ENCODE results near the gene HBZ. TPM values are rescaled to one million over a fixed set of nuclear protein-coding genes. Genes with fewer than 3 reads are reported as not detected.

HBZ gene
- total and polyA plus RNA-seq, 9 of the 15 experiments (the other 6 are each of a cell fraction or from before 2014, with no cell fraction given), result 58.0 to 610 (median 113) TPM

GRCh38 chr16:152141-153128, at the start of gene HBZ (continued):
- TF ChIP-seq, protein P1, sequence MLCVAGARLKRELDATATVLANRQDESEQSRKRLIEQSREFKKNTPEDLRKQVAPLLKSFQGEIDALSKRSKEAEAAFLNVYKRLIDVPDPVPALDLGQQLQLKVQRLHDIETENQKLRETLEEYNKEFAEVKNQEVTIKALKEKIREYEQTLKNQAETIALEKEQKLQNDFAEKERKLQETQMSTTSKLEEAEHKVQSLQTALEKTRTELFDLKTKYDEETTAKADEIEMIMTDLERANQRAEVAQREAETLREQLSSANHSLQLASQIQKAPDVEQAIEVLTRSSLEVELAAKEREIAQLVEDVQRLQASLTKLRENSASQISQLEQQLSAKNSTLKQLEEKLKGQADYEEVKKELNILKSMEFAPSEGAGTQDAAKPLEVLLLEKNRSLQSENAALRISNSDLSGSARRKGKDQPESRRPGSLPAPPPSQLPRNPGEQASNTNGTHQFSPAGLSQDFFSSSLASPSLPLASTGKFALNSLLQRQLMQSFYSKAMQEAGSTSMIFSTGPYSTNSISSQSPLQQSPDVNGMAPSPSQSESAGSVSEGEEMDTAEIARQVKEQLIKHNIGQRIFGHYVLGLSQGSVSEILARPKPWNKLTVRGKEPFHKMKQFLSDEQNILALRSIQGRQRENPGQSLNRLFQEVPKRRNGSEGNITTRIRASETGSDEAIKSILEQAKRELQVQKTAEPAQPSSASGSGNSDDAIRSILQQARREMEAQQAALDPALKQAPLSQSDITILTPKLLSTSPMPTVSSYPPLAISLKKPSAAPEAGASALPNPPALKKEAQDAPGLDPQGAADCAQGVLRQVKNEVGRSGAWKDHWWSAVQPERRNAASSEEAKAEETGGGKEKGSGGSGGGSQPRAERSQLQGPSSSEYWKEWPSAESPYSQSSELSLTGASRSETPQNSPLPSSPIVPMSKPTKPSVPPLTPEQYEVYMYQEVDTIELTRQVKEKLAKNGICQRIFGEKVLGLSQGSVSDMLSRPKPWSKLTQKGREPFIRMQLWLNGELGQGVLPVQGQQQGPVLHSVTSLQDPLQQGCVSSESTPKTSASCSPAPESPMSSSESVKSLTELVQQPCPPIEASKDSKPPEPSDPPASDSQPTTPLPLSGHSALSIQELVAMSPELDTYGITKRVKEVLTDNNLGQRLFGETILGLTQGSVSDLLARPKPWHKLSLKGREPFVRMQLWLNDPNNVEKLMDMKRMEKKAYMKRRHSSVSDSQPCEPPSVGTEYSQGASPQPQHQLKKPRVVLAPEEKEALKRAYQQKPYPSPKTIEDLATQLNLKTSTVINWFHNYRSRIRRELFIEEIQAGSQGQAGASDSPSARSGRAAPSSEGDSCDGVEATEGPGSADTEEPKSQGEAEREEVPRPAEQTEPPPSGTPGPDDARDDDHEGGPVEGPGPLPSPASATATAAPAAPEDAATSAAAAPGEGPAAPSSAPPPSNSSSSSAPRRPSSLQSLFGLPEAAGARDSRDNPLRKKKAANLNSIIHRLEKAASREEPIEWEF (CRISPR knock-in tag; IDR thresholded peaks at IDR 0.05), result no peak
- TF ChIP-seq NCOR1 (IDR thresholded peaks at IDR 0.05), result peak; percentile 54
- no peak for TF ChIP-seq DNMT1 (IDR thresholded peaks at IDR 0.05)
- TF ChIP-seq EHMT2 (IDR thresholded peaks at IDR 0.05), result no peak
- TF ChIP-seq KDM1A (IDR thresholded peaks at IDR 0.05), result no peak
- 0 out of 2 replicates have a peak, but pooled peaks have one; percentile 38 for TF ChIP-seq SPI1 (IDR thresholded peaks at IDR 0.05; ENCODE audit: borderline replicate concordance, low read depth, low read length)
- TF ChIP-seq RB1 (IDR thresholded peaks at IDR 0.05; ENCODE audit: low read depth), result no peak
- TF ChIP-seq POLR2G (IDR thresholded peaks at IDR 0.05; ENCODE audit: low read depth, low read length), result no peak
- no peak for TF ChIP-seq L3MBTL2 (IDR thresholded peaks at IDR 0.05)
- TF ChIP-seq ATF7 (IDR thresholded peaks at IDR 0.05), result peak; percentile 15; the same call in 1 of the 2 replicates
- TF ChIP-seq, protein P2, sequence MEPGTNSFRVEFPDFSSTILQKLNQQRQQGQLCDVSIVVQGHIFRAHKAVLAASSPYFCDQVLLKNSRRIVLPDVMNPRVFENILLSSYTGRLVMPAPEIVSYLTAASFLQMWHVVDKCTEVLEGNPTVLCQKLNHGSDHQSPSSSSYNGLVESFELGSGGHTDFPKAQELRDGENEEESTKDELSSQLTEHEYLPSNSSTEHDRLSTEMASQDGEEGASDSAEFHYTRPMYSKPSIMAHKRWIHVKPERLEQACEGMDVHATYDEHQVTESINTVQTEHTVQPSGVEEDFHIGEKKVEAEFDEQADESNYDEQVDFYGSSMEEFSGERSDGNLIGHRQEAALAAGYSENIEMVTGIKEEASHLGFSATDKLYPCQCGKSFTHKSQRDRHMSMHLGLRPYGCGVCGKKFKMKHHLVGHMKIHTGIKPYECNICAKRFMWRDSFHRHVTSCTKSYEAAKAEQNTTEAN (CRISPR knock-in tag; IDR thresholded peaks at IDR 0.05), result no peak
- no peak for TF ChIP-seq KAT7 (CRISPR knock-in tag; IDR thresholded peaks at IDR 0.05; ENCODE audit: borderline replicate concordance)
- TF ChIP-seq IRF2 (CRISPR knock-in tag; IDR thresholded peaks at IDR 0.05), result no peak
- peak; percentile 48; the same call in 1 of the 2 replicates for TF ChIP-seq CTBP1 (IDR thresholded peaks at IDR 0.05; ENCODE audit: borderline replicate concordance)
- no peak for TF ChIP-seq EP400 (IDR thresholded peaks at IDR 0.05)
- peak; percentile 31; the same call in 1 of the 2 replicates for TF ChIP-seq ARID1B (IDR thresholded peaks at IDR 0.05)
- TF ChIP-seq CCNT2 (IDR thresholded peaks at IDR 0.05; ENCODE audit: borderline replicate concordance, extremely low read depth, insufficient read length, low read depth, low read length), result no peak
- no peak for TF ChIP-seq PHF21A (IDR thresholded peaks at IDR 0.05; ENCODE audit: borderline replicate concordance, low read depth)
